B cell (primary cell): ENCODE measurements around the gene SPACA6. TPM values are rescaled to one million over a fixed set of nuclear protein-coding genes. Genes with fewer than 3 reads are reported as not detected.

ENCODE experiments used
- ATAC-seq: fragments of 200-7000 bp; cut with Tn5 transposase; one replicate; pipeline ENCODE4 v1.10.0; 2021; ENCODE audit warnings: low read depth, mild to moderate bottlenecking, moderate number of reproducible peaks, moderate library complexity
- CTCF ChIA-PET: fragments of 350-600 bp; sonication (Branson Sonifier 250); formaldehyde crosslinking; loops from one replicate; lab custom pipeline; 2021; ENCODE audit warnings: antibody characterized with exemption, inconsistent platforms; lab: Charles Lee
- POLR2A ChIA-PET: fragments of 350-600 bp; sonication (Branson Sonifier 250); formaldehyde crosslinking; loops from one replicate; lab custom pipeline; 2021; ENCODE audit warnings: antibody characterized with exemption; lab: Charles Lee
- DNase-seq: peaks from one replicate; pipeline ENCODE4 v3.0.0; 2013
- H2AFZ ChIP-seq: 2 replicates; pipeline ENCODE4 v1.6.1; 2012; ENCODE audit warnings: mild to moderate bottlenecking, low read depth, low read length; ENCODE audit not compliant: insufficient read depth, poor library complexity, severe bottlenecking
- H3K27ac ChIP-seq, 2 donors: 1 replicate in 1 of 2; 2 replicates in 1 of 2; pipeline ENCODE4 v1.5.1; 2012 to 2013; ENCODE audit warnings: low read length in 2 of 2, mild to moderate bottlenecking in 2 of 2, moderate library complexity in 1 of 2
- H3K27me3 ChIP-seq, 4 experiments: fragments of 200-600 bp in 1 of 4; sonication (generic) in 1 of 4; replicated peaks in 1 of 4; 1 replicate in 2 of 4; 2 replicates in 2 of 4; pipeline versions ENCODE4 v1.6.1 to v1.7.0; 2013 to 2016; ENCODE audit warnings: low read length in 3 of 4, mild to moderate bottlenecking in 2 of 4, mixed read lengths in 1 of 4, moderate library complexity in 1 of 4; ENCODE audit not compliant: insufficient read depth in 4 of 4, control insufficient read depth in 3 of 4; ENCODE audit errors: control extremely low read depth in 1 of 4
- H3K36me3 ChIP-seq, 2 experiments: replicated peaks in 1 of 2; 1 replicate in 1 of 2; 2 replicates in 1 of 2; pipeline versions ENCODE4 v1.6.1 to v1.7.1; 2013; ENCODE audit warnings: low read length in 1 of 2; ENCODE audit not compliant: insufficient read depth in 2 of 2, control insufficient read depth in 1 of 2; ENCODE audit errors: control extremely low read depth in 1 of 2, extremely low read depth in 1 of 2
- H3K4me1 ChIP-seq, 2 donors: fragments of 200-600 bp in 1 of 2; sonication (generic) in 1 of 2; 1 replicate in 1 of 2; 2 replicates in 1 of 2; pipeline versions ENCODE4 v1.5.1 to v1.6.1; 2013 to 2017; ENCODE audit warnings: low read length in 2 of 2; ENCODE audit not compliant: control insufficient read depth in 2 of 2, insufficient read depth in 2 of 2
- H3K4me2 ChIP-seq: replicated peaks from 2 replicates; pipeline ENCODE3; 2012; ENCODE audit warnings: mild to moderate bottlenecking, low read depth, low read length; ENCODE audit not compliant: poor library complexity, severe bottlenecking
- H3K4me3 ChIP-seq, 5 experiments: fragments of 200-600 bp in 1 of 5; sonication (generic) in 1 of 5; 1 replicate in 3 of 5; 2 replicates in 2 of 5; pipeline versions ENCODE4 v1.5.1 to v1.7.0; 2011 to 2016; ENCODE audit warnings: low read length in 4 of 5, mild to moderate bottlenecking in 4 of 5, low read depth in 2 of 5, control low read depth in 1 of 5, moderate library complexity in 1 of 5; ENCODE audit not compliant: insufficient read depth in 1 of 5; ENCODE audit errors: control extremely low read depth in 1 of 5, extremely low read depth in 1 of 5
- H3K79me2 ChIP-seq: fragments of 200-600 bp; sonication (generic); one replicate; pipeline ENCODE4 v1.6.0; 2016; ENCODE audit warnings: low read length; ENCODE audit not compliant: control insufficient read depth, insufficient read depth
- H3K9ac ChIP-seq: fragments of 200-600 bp; sonication (generic); 2 replicates; pipeline ENCODE4 v1.6.1; 2017; ENCODE audit warnings: mild to moderate bottlenecking, low read length, moderate library complexity
- H3K9me3 ChIP-seq, 3 donors: one replicate each; pipeline versions ENCODE4 v1.6.1 to v1.7.1; 2013; ENCODE audit warnings: low read length in 2 of 3; ENCODE audit not compliant: control insufficient read depth in 2 of 3, insufficient read depth in 1 of 3; ENCODE audit errors: control extremely low read depth in 1 of 3
- H4K20me1 ChIP-seq: 2 replicates; pipeline ENCODE4 v1.6.0; 2012; ENCODE audit warnings: mild to moderate bottlenecking, low read length; ENCODE audit not compliant: insufficient read depth, control insufficient read depth, poor library complexity, severe bottlenecking
- H3K27ac Mint-ChIP-seq: one replicate; pipeline ENCODE4 v1.8.0; 2021; ENCODE audit warnings: mixed read lengths
- H3K27me3 Mint-ChIP-seq: one replicate; pipeline ENCODE4 v1.8.0; 2021; ENCODE audit warnings: mixed read lengths
- H3K4me1 Mint-ChIP-seq: one replicate; pipeline ENCODE4 v1.8.0; 2021; ENCODE audit warnings: mixed read lengths
- H3K4me3 Mint-ChIP-seq: one replicate; pipeline ENCODE4 v1.8.0; 2021; ENCODE audit warnings: mixed read lengths
- H3K9me3 Mint-ChIP-seq: one replicate; pipeline ENCODE4 v1.8.0; 2022; ENCODE audit warnings: mixed read lengths; ENCODE audit not compliant: insufficient read depth
- EZH2 ChIP-seq: IDR thresholded peaks from 2 replicates; pipeline ENCODE4 v1.6.1; 2012; ENCODE audit warnings: borderline replicate concordance, low read depth, mild to moderate bottlenecking, moderate library complexity, low read length; ENCODE audit not compliant: insufficient read depth, poor library complexity, severe bottlenecking
- WGBS: methylation state at CpG from one replicate; pipeline ENCODE4 v1.1.5; 2013; ENCODE audit warnings: missing lambda C conversion rate; ENCODE audit not compliant: insufficient coverage; 5-methylcytosine and 5-hydroxymethylcytosine counted together
- intact Hi-C: fragments of 100-400 bp; cut with micrococcal nuclease; formaldehyde crosslinking; loops from one replicate; pipeline ENCODE4 v1.10.0; 2022
- polyA plus RNA-seq: library from polyadenylated mRNA; depleted of rRNA; stranded (reverse); fragments of >200 nt; gene quantifications from 2 replicates; pipeline ENCODE4 v1.2.3, GENCODE V29; 2012
- total RNA-seq, 2 donors: library from RNA; stranded (reverse); fragments of 120-200 nt in 1 of 2; gene quantifications; 1 replicate in 1 of 2; 2 replicates in 1 of 2; pipeline versions ENCODE4 v1.2.3 to v1.2.4, GENCODE V29; 2013 to 2022
- TF ChIP-seq, protein P1 (sequence below): fragments of 200-600 bp; IDR thresholded peaks from one replicate; pipeline ENCODE4 v1.8.0; 2022; ENCODE audit warnings: antibody characterized with exemption, mild to moderate bottlenecking

SPACA6 gene
- total and polyA plus RNA-seq, 2 donors (not counting 1 experiment from before 2014, with no cell fraction given) = 3.3 to 4.0 TPM

- ChIA-PET CTCF (interaction anchor here (13.4 kb wide), 1 partner anchor 190 kb away, joined by 681 read pairs; the partner anchor contains the start of gene CEACAM18), POLR2A (no interaction called here)
- no peaks in the 10 kb centered on the region for H4K20me1 ChIP-seq
- Mint-ChIP-seq H3K9me3 (no peaks in the 10 kb centered on the region), H3K27me3 (peaks cover 55% of the 10 kb centered on the region), H3K4me3 (no peak overlapping the region), H3K27ac (no peak overlapping the region), H3K4me1 (peaks cover under 1% of the 10 kb centered on the region)
- H3K4me3 ChIP-seq = no peak overlapping the region
- H3K36me3 ChIP-seq = no peaks in the 10 kb centered on the region
- H3K4me1 ChIP-seq = no peaks in the 10 kb centered on the region
- DNase-seq = no peak
- no peak overlapping the region for H3K4me2 ChIP-seq
- no peaks in the 10 kb centered on the region for H3K79me2 ChIP-seq
- H3K27ac ChIP-seq = no peak overlapping the region
- no peak overlapping the region for H2AFZ ChIP-seq
- intact Hi-C loops = loop anchor here (5.0 kb wide), 1 partner anchor 641 kb away; no protein-coding TSS in a partner anchor
- ATAC-seq = no peak
- peaks cover 0 to 37% (median 26%) of the 10 kb centered on the region in 4 experiments for H3K27me3 ChIP-seq
- no peak overlapping the region for H3K9ac ChIP-seq
- H3K9me3 ChIP-seq = peaks cover 0 to 6% (median 1%) of the 10 kb centered on the region in 3 donors
- 36% methylated on average over 1 of the region's 3 CpGs for WGBS
- TF ChIP-seq, protein P1, sequence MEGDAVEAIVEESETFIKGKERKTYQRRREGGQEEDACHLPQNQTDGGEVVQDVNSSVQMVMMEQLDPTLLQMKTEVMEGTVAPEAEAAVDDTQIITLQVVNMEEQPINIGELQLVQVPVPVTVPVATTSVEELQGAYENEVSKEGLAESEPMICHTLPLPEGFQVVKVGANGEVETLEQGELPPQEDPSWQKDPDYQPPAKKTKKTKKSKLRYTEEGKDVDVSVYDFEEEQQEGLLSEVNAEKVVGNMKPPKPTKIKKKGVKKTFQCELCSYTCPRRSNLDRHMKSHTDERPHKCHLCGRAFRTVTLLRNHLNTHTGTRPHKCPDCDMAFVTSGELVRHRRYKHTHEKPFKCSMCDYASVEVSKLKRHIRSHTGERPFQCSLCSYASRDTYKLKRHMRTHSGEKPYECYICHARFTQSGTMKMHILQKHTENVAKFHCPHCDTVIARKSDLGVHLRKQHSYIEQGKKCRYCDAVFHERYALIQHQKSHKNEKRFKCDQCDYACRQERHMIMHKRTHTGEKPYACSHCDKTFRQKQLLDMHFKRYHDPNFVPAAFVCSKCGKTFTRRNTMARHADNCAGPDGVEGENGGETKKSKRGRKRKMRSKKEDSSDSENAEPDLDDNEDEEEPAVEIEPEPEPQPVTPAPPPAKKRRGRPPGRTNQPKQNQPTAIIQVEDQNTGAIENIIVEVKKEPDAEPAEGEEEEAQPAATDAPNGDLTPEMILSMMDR = no peak
- TF ChIP-seq EZH2 = no peak
Measured at GRCh38 chr19:51663650-51664049, 29.5 kb upstream of the SPACA6 start.

DNA sequence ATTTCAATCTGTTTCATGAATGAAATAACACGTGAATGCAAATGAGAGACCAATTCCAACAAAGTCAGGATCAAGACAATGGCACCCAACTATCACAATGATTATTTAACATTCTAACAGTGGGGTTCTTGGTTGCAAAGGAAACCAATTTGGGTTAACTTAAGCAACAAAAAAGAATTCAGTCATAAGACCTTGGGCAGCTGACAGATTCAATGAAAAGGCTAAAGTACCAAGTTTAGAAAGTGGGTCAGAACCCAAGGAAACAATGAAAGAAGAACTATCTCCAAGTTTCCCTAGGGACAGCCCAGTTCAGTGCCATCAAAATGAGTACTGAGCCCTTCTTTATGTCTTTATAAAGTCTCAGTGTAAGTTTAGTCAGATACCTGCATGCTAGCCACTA is 29.0 kb upstream of the SPACA6 start:
- no peak for DNase-seq
- ChIA-PET CTCF (interaction anchor here (0.6 to 13.4 kb wide), 2 partner anchors 190 to 328 kb away, joined by 5 to 681 read pairs; partner anchors contain the start of gene CEACAM18), POLR2A (no interaction called here)
- no peak overlapping the region for H2AFZ ChIP-seq
- H3K36me3 ChIP-seq = no peaks in the 10 kb centered on the region
- Mint-ChIP-seq H3K27ac (no peak overlapping the region), H3K4me3 (no peak overlapping the region), H3K4me1 (no peaks in the 10 kb centered on the region), H3K27me3 (peaks cover 55% of the 10 kb centered on the region), H3K9me3 (no peaks in the 10 kb centered on the region)
- no peak overlapping the region for H3K4me2 ChIP-seq
- ATAC-seq = no peak
- no CpG with 5 or more reads among the region's 1 CpG for WGBS
- H3K79me2 ChIP-seq = no peaks in the 10 kb centered on the region
- peaks cover 0 to 9% (median 1%) of the 10 kb centered on the region in 3 donors for H3K9me3 ChIP-seq
- intact Hi-C loops = loop anchor here (5.0 kb wide), 1 partner anchor 642 kb away; no protein-coding TSS in a partner anchor
- H3K27ac ChIP-seq = no peak overlapping the region
- H3K27me3 ChIP-seq = peaks cover 0 to 37% (median 26%) of the 10 kb centered on the region in 4 experiments
- no peaks in the 10 kb centered on the region for H4K20me1 ChIP-seq
- H3K4me1 ChIP-seq = no peaks in the 10 kb centered on the region
- H3K9ac ChIP-seq = no peak overlapping the region
- no peak overlapping the region for H3K4me3 ChIP-seq
- TF ChIP-seq, protein P1 = no peak
- no peak for TF ChIP-seq EZH2
